SH-SY5Y (cell line): Measurements from ENCODE around the gene MAB21L1.

Experiments
- GATA2 ChIP-seq: IDR thresholded peaks from 2 replicates; pipeline ENCODE4 v1.6.1; 2011; ENCODE audit warnings: mild to moderate bottlenecking, low read depth, low read length
- GATA3 ChIP-seq: IDR thresholded peaks from 2 replicates; pipeline ENCODE4 v1.6.1; 2011; ENCODE audit warnings: low read depth, mild to moderate bottlenecking, low read length, moderate library complexity

- TF ChIP-seq GATA2 (no peak), GATA3 (no peak)
These were observed 1.8 kb downstream of the MAB21L1 start for GRCh38 chr13:35474496-35475211.
